HEK293 (cell line): Measurements from ENCODE around the gene TPRG1.

Experiments used
- KLF8 ChIP-seq: fragments of 450-650 bp; formaldehyde crosslinking; IDR thresholded peaks from 2 replicates; pipeline ENCODE4 v1.5.1; 2016; ENCODE audit warnings: missing biosample characterization, missing genetic modification characterization
- SCRT2 ChIP-seq: fragments of 450-650 bp; formaldehyde crosslinking; IDR thresholded peaks from 2 replicates; pipeline ENCODE4 v1.5.1; 2016; ENCODE audit warnings: missing biosample characterization, missing genetic modification characterization
- ZFP3 ChIP-seq: fragments of 450-650 bp; formaldehyde crosslinking; IDR thresholded peaks from 2 replicates; pipeline ENCODE4 v1.5.1; 2016; ENCODE audit warnings: low read depth, missing biosample characterization, missing genetic modification characterization
- ZNF121 ChIP-seq: fragments of 450-650 bp; formaldehyde crosslinking; IDR thresholded peaks from 2 replicates; pipeline ENCODE4 v1.5.1; 2016; ENCODE audit warnings: missing biosample characterization, missing genetic modification characterization
- ZNF211 ChIP-seq: fragments of 450-650 bp; formaldehyde crosslinking; IDR thresholded peaks from 2 replicates; pipeline ENCODE4 v1.5.1; 2016; ENCODE audit warnings: low read depth, missing biosample characterization, missing genetic modification characterization
- ZNF274 ChIP-seq, 2 experiments: fragments of 200-500 bp in 1 of 2; fragments of 450-650 bp in 1 of 2; sonication (Bioruptor generic) in 1 of 2; formaldehyde crosslinking in 1 of 2; IDR thresholded peaks; 2 replicates each; pipeline versions ENCODE4 v1.5.1 to v1.6.1; 2014 to 2016; ENCODE audit warnings: borderline replicate concordance in 1 of 2, inconsistent platforms in 1 of 2, low read length in 1 of 2, missing biosample characterization in 1 of 2, missing genetic modification characterization in 1 of 2
- ZNF514 ChIP-seq: fragments of 450-650 bp; formaldehyde crosslinking; IDR thresholded peaks from 2 replicates; pipeline ENCODE4 v1.5.1; 2016; ENCODE audit warnings: missing biosample characterization, missing genetic modification characterization
- ZNF658 ChIP-seq: fragments of 450-650 bp; formaldehyde crosslinking; IDR thresholded peaks from 2 replicates; pipeline ENCODE4; 2016; ENCODE audit warnings: missing biosample characterization, missing genetic modification characterization
- ZNF785 ChIP-seq: fragments of 450-650 bp; formaldehyde crosslinking; IDR thresholded peaks from 2 replicates; pipeline ENCODE4 v1.5.1; 2016; ENCODE audit warnings: missing biosample characterization, missing genetic modification characterization
- TF ChIP-seq, protein P1 (sequence below): fragments of 450-650 bp; formaldehyde crosslinking; IDR thresholded peaks from 2 replicates; pipeline ENCODE4 v1.5.1; 2016; ENCODE audit warnings: missing biosample characterization, missing genetic modification characterization, borderline replicate concordance
- TF ChIP-seq, protein P2 (sequence below): fragments of 450-650 bp; formaldehyde crosslinking; IDR thresholded peaks from 2 replicates; pipeline ENCODE4 v1.5.1; 2016; ENCODE audit warnings: missing biosample characterization, missing genetic modification characterization
- TF ChIP-seq, protein P3 (sequence below): fragments of 450-650 bp; formaldehyde crosslinking; IDR thresholded peaks from 2 replicates; pipeline ENCODE4 v1.5.1; 2017; ENCODE audit warnings: missing biosample characterization, missing genetic modification characterization
- TF ChIP-seq, protein P4 (sequence below): fragments of 450-650 bp; formaldehyde crosslinking; IDR thresholded peaks from 2 replicates; pipeline ENCODE4 v1.5.1; 2016; ENCODE audit warnings: missing biosample characterization, missing genetic modification characterization
- TF ChIP-seq, protein P5 (sequence below): sonication (generic); formaldehyde crosslinking; IDR thresholded peaks from 2 replicates; pipeline ENCODE4 v1.8.1; 2022; ENCODE audit warnings: mild to moderate bottlenecking, moderate library complexity, missing genetic modification reagents

DNA sequence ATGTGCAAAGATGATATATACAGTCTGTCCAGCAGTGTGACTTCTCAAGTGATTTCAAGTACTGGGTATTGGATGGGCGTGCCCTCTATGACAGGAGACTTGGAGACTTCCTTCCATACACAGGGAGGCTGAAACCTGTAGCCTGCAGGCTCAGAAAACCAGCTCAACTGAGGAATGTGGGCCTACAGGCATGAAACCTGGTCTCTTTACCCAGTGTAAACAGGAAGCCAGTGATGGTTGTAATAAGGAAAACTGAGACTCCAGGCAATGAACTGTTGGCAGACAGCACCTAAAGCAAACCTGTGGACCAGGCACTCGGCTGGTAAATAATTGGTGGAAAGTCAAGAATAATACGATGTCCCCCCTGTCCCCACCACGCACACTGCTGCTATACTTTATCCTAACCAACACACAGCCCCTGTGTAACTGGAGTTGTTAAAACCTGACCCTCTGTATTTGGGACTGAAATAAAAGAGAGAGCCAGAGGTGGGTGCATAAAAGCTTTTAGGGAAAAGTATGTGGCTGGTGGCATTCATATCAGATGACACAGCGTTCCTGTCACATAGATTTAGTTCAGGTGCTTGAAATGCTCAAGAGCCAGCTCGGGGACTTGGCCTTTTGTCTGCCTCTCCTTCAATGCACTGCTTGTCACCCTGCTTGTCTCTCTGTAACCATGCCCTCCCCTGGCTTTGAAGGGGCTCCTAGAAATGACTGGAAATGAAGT lies 144.7 kb downstream of the TPRG1 start:
- TF ChIP-seq SCRT2 (tag by site-specific recombination), result no peak
- TF ChIP-seq, protein P1, sequence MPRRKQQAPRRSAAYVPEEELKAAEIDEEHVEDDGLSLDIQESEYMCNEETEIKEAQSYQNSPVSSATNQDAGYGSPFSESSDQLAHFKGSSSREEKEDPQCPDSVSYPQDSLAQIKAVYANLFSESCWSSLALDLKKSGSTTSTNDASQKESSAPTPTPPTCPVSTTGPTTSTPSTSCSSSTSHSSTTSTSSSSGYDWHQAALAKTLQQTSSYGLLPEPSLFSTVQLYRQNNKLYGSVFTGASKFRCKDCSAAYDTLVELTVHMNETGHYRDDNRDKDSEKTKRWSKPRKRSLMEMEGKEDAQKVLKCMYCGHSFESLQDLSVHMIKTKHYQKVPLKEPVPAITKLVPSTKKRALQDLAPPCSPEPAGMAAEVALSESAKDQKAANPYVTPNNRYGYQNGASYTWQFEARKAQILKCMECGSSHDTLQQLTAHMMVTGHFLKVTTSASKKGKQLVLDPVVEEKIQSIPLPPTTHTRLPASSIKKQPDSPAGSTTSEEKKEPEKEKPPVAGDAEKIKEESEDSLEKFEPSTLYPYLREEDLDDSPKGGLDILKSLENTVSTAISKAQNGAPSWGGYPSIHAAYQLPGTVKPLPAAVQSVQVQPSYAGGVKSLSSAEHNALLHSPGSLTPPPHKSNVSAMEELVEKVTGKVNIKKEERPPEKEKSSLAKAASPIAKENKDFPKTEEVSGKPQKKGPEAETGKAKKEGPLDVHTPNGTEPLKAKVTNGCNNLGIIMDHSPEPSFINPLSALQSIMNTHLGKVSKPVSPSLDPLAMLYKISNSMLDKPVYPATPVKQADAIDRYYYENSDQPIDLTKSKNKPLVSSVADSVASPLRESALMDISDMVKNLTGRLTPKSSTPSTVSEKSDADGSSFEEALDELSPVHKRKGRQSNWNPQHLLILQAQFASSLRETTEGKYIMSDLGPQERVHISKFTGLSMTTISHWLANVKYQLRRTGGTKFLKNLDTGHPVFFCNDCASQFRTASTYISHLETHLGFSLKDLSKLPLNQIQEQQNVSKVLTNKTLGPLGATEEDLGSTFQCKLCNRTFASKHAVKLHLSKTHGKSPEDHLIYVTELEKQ, result no peak
- TF ChIP-seq ZNF121 (tag by site-specific recombination), result no peak
- TF ChIP-seq, protein P2, sequence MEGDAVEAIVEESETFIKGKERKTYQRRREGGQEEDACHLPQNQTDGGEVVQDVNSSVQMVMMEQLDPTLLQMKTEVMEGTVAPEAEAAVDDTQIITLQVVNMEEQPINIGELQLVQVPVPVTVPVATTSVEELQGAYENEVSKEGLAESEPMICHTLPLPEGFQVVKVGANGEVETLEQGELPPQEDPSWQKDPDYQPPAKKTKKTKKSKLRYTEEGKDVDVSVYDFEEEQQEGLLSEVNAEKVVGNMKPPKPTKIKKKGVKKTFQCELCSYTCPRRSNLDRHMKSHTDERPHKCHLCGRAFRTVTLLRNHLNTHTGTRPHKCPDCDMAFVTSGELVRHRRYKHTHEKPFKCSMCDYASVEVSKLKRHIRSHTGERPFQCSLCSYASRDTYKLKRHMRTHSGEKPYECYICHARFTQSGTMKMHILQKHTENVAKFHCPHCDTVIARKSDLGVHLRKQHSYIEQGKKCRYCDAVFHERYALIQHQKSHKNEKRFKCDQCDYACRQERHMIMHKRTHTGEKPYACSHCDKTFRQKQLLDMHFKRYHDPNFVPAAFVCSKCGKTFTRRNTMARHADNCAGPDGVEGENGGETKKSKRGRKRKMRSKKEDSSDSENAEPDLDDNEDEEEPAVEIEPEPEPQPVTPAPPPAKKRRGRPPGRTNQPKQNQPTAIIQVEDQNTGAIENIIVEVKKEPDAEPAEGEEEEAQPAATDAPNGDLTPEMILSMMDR (tag by site-specific recombination), result no peak
- no peak for TF ChIP-seq KLF8 (tag by site-specific recombination)
- TF ChIP-seq, protein P3, sequence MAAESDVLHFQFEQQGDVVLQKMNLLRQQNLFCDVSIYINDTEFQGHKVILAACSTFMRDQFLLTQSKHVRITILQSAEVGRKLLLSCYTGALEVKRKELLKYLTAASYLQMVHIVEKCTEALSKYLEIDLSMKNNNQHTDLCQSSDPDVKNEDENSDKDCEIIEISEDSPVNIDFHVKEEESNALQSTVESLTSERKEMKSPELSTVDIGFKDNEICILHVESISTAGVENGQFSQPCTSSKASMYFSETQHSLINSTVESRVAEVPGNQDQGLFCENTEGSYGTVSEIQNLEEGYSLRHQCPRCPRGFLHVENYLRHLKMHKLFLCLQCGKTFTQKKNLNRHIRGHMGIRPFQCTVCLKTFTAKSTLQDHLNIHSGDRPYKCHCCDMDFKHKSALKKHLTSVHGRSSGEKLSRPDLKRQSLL (tag by site-specific recombination), result no peak
- no peak for TF ChIP-seq ZNF658 (tag by site-specific recombination)
- TF ChIP-seq ZNF211 (tag by site-specific recombination), result no peak
- TF ChIP-seq ZNF514 (tag by site-specific recombination), result no peak
- TF ChIP-seq ZNF785 (tag by site-specific recombination), result no peak
- TF ChIP-seq ZFP3, result no peak
- no peak for TF ChIP-seq ZNF274 (IDR thresholded peaks at IDR 0.05; ENCODE audit: low read length)
- no peak for TF ChIP-seq ZNF274 (tag by site-specific recombination; IDR thresholded peaks at IDR 0.05; ENCODE audit: borderline replicate concordance)
- TF ChIP-seq, protein P4, sequence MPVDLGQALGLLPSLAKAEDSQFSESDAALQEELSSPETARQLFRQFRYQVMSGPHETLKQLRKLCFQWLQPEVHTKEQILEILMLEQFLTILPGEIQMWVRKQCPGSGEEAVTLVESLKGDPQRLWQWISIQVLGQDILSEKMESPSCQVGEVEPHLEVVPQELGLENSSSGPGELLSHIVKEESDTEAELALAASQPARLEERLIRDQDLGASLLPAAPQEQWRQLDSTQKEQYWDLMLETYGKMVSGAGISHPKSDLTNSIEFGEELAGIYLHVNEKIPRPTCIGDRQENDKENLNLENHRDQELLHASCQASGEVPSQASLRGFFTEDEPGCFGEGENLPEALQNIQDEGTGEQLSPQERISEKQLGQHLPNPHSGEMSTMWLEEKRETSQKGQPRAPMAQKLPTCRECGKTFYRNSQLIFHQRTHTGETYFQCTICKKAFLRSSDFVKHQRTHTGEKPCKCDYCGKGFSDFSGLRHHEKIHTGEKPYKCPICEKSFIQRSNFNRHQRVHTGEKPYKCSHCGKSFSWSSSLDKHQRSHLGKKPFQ (tag by site-specific recombination), result no peak
- TF ChIP-seq, protein P5, sequence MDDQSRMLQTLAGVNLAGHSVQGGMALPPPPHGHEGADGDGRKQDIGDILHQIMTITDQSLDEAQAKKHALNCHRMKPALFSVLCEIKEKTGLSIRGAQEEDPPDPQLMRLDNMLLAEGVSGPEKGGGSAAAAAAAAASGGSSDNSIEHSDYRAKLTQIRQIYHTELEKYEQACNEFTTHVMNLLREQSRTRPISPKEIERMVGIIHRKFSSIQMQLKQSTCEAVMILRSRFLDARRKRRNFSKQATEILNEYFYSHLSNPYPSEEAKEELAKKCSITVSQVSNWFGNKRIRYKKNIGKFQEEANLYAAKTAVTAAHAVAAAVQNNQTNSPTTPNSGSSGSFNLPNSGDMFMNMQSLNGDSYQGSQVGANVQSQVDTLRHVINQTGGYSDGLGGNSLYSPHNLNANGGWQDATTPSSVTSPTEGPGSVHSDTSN (CRISPR knock-in tag), result no peak
